Stimulated activated CD8-positive, alpha-beta memory T cell treated with anti-CD3 and anti-CD28 coated beads, Interleukin-12 subunit alpha, Interleukin-12 subunit beta, amount 100 ng/mL, for 1 hour (primary cell): ENCODE data around the gene SPATA2.
"Not testable (repeated sequence)": the region's sequence is repeated elsewhere in the genome, so short reads cannot be mapped to it uniquely, and the experiment has no call there.

Experiments
- DNase-seq: peaks from one replicate; pipeline ENCODE4 v3.0.0-alpha.2; 2020; ENCODE audit warnings: low read depth

Gene SPATA2

GRCh38 chr20:49882171-49882970 lies 33.0 kb downstream of the SPATA2 start:
- DNase-seq: no peak

GRCh38 chr20:49880724-49881445 lies 34.4 kb downstream of the SPATA2 start:
- DNase-seq: no peak

GRCh38 chr20:49880177-49880576 lies 35.2 kb downstream of the SPATA2 start:
- no peak for DNase-seq

- DNase-seq: no peak
Measured at GRCh38 chr20:49878977-49879376, 36.4 kb downstream of the SPATA2 start.

- DNase-seq: no peak
Measured at GRCh38 chr20:49877386-49877921, 37.9 kb downstream of the SPATA2 start.

- DNase-seq: no peak
Measured at GRCh38 chr20:49874696-49875095, 40.6 kb downstream of the SPATA2 start.

- DNase-seq: no peak
Measured at GRCh38 chr20:49872056-49872455, 43.3 kb downstream of the SPATA2 start.

GRCh38 chr20:49871391-49871948 lies 43.9 kb downstream of the SPATA2 start:
- DNase-seq: no peak

- no peak for DNase-seq
Measured at GRCh38 chr20:49870261-49870660, 45.1 kb downstream of the SPATA2 start.

- no peak for DNase-seq
Measured at GRCh38 chr20:49868964-49869363, 46.4 kb downstream of the SPATA2 start.

- no peak for DNase-seq
Measured at GRCh38 chr20:49868538-49868937, 46.8 kb downstream of the SPATA2 start.

- DNase-seq: no peak
Measured at GRCh38 chr20:49867453-49868215, 47.7 kb downstream of the SPATA2 start.

GRCh38 chr20:49866051-49866450 lies 49.3 kb downstream of the SPATA2 start:
- DNase-seq: no peak

GRCh38 chr20:49865559-49865958 lies 49.8 kb downstream of the SPATA2 start:
- DNase-seq: no peak

GRCh38 chr20:49863666-49864065 lies 51.7 kb downstream of the SPATA2 start:
- no peak for DNase-seq

- DNase-seq: no peak
Measured at GRCh38 chr20:49862607-49863200, 52.6 kb downstream of the SPATA2 start.

- DNase-seq: not testable (repeated sequence)
Measured at GRCh38 chr20:49861232-49861631, 54.1 kb downstream of the SPATA2 start.

- no peak for DNase-seq
Measured at GRCh38 chr20:49859807-49860206, 55.5 kb downstream of the SPATA2 start.

GRCh38 chr20:49859011-49859410 lies 56.3 kb downstream of the SPATA2 start:
- no peak for DNase-seq

GRCh38 chr20:49858076-49858585 lies 57.2 kb downstream of the SPATA2 start:
- DNase-seq: no peak

- DNase-seq: no peak
Measured at GRCh38 chr20:49856904-49857303, 58.4 kb downstream of the SPATA2 start.
